Measurements from ENCODE around the gene SND1.

SND1 gene

DNA sequence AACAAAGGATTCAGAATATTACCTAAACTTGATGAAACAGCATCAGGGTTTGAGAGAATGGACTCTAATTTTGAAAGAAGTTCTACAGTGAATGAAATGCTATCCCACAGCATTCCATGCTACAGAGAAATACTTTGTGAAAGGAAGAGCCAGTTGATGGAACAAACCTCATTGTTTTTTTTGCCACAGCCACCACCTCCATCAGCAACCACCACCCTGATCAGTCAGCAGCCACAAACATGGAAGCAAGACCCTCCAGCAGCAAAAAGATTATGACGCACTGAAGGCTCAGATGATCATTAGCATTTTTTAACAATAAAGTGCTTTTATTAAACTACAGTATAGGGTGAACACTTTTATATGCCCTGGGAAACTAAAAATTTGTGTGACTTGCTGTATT is 280.5 kb downstream of the SND1 start:
- no peak for DNase-seq (ENCODE audit: low read depth, low spot score)

DNA sequence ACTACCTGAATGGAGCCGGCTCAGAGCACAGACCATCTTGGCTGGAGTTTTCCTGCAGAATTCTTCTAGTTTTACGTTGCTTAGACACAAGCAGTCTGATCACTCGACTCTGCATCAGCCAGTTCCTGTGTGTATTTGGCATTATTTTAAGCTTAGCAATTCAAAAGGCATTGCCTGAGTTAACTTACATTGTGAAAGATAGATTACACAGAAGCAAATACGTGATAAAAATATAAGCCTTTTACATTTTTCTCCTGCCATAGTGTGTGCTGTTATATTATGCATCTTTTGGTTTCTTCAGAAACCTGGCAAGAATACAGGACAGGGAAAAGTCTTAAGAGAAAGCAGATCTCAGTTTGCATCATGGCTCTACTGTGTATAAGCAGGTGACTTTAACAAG is 281.2 kb downstream of the SND1 start:
- DNase-seq (ENCODE audit: low read depth, low spot score) = no peak

DNA sequence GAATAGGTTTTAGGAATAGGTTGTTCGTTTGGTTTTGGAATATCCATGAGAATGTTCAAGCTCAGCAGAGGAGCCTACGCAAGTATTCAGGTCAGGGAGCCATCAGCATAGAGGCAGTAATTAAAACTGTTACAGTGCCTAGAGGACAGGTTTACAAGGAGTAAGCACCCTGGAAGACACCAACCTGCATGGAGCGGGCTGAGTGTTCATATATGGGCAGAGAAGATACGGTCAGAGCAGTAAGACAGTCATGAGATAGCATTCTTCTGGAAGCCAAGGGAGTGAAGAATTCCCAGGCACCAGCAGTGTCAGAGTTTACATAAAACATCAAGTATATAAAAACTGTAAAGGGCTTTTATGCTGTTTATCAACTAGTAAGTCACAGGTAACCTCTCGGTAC is 282.7 kb downstream of the SND1 start:
- DNase-seq (ENCODE audit: low read depth, low spot score) = no peak

DNA sequence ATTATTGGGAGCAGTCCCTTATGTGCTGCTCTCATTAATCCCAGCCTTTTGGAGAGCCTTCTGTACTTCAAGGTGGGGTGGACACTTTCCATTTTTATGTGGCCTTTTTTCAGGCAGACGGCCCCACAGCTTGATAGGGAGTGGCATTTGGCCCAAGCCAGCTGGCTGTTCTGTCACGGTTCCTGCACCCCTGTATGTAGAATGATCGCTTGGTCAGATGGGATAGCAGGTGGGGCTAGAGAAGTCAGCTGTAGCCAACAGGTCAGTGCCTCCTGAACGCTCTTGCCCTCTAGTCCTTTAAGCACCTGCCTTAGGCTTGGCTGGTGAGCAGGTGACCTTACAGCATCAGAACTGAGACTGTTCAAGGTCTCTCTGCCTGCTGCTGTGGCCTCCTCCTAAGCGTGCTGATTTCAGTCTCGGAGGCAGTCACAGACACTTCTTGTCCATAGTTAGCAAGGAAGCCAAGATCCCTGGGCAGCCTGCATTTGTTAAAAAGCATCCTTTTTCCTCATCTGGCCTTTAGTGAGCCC is 283.9 kb downstream of the SND1 start:
- no peak for DNase-seq (ENCODE audit: low read depth, low spot score)

DNA sequence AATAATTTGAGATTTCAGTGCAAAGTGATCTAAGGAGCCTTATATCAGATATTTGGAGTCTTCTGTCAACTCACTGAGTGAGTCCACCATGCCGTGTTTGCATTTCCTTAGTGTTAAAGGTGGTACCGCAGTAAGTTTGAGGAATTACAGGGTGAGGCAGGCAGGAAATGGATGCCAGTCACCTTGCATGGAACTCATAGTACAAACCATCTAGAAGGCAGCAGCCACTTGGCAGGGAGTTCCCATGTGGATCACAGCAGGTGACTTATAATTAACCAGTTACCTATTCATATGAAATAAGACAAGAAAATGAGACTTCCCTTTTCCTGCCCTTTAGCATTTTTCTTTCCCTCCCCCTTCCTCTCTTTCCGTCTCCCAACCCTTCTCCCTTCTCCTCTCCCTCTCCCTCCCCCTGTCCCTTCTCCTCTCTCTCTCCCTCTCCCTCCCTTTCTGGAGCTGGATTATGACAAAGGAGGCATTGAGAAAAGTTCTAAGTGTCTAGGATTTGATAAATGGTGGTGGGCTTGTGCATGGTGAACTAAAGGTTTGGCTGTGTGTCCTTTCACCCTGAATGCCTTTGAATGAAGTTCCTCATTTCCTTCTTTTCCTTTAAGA is 285.2 kb downstream of the SND1 start:
- DNase-seq (ENCODE audit: low read depth, low spot score) = no peak

DNA sequence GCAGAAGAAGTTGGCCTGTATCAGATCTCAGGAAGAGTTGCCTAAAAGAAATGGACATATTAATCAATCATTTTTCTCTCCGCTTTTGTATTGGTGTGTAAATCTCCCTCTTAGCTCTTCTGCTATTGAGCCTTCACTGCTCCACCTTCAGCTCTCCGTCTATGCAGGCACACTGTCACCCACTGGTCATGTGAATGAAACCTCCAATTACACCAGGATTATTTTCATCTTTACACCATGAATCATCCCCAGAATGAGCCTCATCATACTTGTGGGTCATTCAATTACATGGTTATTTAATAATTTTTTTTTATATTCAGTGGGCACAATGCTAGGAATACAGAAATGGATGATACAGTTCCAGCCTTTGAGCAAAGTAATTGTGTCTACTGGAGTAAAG is 286.6 kb downstream of the SND1 start:
- no peak for DNase-seq (ENCODE audit: low read depth, low spot score)

DNA sequence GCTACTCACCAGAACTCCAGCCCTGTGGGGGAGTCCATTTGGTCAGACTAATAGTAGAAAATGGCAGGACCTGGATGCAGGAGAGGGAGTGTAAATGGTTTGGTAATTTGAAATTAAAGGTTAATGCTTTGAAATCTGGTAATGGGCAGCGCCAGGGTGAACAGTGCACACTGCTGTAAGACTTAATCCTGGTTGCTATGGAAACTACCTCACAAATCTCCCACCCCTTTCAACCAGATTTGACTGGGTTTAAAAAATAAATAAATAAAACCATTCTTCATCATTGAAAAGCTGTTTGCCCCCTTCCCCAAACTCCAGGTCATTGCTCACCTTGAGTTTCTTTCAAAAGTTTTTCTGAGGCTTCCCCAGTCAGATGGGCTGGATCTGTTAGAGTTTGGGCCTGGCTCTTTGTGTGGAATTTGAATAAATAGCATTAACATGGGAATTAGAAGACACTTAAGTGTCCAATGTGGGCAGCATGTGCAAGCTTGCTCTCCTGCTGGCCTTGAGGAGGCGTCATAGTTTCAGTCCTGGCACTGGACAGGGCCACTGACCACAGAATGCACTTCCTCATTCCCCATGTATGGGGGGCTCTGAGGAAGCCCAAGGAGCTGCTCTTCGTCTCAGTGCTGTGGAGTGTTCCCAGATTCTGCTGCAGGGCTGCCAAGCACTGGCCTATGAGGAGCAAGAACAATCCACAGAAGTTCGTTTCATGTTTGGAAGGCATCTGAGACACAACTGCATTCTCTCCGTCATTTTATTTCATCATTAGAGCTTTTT is 288.6 kb downstream of the SND1 start:
- DNase-seq (ENCODE audit: low read depth, low spot score) = no peak

DNA sequence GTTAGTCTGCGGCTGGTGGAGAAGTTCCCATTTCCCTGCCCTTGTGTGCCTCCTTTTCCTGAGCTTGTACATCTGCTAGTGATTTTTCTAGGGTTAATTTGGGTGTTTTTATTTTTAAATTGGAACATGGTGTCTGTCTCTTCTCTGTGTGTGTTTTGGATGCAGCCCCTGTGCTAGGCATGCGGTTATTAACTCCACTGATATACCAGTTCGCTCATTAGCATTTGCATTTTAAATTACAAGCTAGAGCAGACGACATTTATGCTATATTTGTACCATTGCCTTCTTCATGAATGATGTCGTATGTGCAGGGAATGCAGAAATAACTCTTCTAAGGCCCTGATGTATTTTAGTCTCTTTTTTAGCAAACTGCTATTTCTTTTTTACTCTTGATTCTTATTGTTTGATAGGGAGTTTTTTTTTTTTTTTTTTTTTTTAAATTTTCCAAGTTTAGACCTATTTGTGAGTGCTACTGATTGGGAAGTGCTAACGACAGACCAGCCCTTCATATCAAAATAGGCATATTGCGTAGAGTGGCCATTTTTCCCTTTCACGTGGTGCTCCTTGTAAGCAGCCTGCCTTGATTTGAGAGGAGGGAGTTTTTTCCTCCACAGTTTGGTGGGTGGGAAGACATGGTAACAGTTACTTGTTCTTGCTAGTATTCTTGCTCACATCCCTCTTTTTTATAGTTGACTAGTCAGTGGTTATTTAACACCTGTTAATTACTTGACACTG is 289.6 kb downstream of the SND1 start:
- DNase-seq (ENCODE audit: low read depth, low spot score) = no peak

DNA sequence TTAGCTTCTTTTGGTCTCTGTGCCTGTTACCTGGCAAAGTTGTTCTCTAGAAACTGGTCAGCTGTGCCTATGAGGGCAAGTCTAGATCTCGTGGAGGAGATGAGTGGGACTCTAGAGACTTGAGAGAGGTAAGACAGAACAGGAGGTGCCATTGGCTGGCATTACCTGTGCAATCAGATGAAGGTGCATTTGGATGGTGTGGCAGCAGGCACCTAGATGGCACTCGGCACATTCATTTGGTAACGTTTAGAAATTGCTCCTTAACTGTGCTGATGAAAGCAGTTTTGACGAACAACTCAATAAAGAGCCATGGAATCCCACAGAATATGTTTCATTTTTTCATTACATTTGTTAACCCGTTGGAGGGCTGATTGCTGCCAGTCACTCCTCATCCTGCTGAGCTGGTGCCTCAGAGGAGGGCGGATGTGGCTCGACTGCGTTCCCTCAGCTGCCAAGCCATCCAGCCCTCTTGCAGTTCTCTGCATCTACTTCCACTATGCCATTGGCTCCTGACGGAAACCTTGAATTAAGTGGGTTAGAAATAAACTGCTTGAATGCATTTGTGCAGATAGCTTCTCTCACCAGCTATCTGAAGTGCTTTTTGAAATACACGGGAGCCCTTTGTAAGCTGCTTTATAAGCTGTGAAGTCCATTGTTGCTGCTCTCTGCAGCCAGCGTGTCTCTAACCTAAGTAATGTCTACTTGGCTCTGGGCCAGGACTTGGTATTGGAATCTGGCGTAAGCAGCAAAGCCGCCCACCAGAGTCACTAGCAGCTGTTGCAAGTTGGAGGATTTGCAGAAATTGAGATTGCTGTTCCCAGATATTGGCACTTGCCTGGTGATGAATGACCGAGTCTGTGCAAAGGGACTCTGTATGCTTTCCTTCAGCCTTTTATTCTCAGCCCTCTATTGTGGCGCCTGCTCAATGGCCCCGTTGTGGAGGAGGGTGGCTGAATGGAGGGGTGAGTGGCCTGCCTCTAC is 291.8 kb downstream of the SND1 start:
- DNase-seq (ENCODE audit: low read depth, low spot score) = no peak

DNA sequence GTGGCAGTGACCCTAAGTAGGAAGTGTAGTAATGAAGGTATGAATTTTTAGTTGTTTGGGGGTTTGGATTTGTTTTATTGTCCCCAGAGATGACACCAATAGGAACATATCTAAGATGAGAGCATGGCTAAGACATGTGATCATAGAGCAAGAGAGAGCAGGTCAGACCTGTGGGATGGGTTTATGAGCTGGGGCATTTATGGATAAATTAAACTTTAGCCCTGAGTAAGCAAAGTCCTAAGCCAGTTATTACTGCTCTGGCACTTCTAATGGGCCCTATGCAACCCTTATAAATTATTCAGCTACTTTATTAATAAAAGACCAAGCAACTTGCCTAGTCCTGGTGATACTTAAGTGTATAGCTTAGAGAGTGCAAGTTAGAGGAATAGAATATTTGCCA is 294.1 kb downstream of the SND1 start:
- no peak for DNase-seq (ENCODE audit: low read depth, low spot score)

DNA sequence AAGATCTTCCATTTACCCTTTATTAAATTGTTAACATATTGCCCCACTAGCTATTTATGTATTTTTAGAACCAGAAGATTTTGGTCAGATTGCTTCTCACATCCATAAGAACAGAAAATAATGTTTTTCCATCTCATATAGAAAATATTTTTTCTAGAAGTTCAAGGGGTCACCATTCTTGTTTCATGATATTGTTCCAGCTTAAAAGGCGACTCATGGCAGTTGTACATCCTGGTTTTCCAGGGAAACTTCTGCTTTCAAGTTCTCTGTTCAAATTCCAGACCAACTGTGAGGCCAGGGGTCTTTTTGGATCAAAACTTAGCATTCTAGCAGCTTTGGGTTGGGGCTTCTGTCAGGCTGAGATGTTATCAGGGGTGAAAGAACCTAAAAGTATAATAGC is 294.9 kb downstream of the SND1 start:
- no peak for DNase-seq (ENCODE audit: low read depth, low spot score)

DNA sequence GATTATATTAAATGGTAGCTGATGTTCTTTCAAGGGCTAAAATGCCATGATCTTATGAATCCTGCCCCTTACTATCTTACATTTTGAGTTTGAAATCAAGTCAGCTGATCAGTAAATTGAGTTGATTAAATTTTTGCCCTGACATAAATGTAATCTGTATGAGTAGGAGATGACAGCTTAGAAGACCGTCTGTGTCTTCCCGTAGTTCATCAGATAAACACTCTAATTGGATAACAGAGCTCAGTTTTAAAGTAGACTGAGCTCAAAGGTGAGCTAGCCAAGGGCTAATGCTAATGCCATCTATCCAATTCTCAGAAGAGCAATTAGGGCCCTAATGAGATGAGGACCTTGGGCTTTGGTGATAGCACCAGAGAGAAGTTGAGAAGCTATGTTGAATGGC is 296.3 kb downstream of the SND1 start:
- no peak for DNase-seq (ENCODE audit: low read depth, low spot score)

DNA sequence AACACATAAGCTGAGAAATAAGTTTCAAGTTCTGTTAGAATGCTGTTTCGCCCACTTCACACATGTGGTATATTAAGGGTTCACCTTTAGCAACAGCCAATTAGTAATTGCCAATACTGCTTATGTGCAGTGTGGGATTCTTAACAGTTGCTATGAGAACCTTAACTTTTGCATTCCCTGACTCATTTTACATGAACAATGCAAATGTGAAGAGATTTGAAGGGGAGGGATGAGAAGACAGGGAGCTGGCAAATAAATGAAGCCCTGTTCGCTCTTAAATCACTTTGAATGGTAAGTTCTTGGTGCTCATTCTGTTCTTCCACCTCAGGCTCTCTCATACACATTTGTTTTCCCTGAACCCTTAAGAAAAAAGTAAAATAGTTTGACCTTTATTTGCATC is 296.9 kb downstream of the SND1 start:
- no peak for DNase-seq (ENCODE audit: low read depth, low spot score)

DNA sequence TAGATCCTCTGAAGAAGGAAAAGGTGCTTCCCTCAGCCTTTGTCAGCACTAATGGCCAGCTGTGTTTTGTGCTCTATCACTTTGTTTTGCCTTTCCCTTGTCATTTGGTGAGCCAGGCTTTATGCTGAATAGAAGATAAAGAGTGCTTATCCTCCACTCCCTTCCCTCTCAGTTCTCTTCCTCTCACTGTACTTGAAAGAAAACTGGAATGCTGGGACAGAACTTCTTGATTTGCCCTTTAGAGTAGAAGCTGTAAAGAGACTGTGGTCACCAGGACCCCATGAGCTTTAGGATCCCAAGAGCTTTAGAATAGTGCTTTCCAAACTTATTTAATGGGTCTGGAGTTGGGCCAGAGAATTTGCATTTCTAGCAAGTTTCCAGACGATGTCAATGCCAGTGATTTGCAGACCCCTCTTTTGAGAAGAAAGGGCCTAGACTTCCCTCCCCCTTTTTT is 297.8 kb downstream of the SND1 start:
- no peak for DNase-seq (ENCODE audit: low read depth, low spot score)

DNA sequence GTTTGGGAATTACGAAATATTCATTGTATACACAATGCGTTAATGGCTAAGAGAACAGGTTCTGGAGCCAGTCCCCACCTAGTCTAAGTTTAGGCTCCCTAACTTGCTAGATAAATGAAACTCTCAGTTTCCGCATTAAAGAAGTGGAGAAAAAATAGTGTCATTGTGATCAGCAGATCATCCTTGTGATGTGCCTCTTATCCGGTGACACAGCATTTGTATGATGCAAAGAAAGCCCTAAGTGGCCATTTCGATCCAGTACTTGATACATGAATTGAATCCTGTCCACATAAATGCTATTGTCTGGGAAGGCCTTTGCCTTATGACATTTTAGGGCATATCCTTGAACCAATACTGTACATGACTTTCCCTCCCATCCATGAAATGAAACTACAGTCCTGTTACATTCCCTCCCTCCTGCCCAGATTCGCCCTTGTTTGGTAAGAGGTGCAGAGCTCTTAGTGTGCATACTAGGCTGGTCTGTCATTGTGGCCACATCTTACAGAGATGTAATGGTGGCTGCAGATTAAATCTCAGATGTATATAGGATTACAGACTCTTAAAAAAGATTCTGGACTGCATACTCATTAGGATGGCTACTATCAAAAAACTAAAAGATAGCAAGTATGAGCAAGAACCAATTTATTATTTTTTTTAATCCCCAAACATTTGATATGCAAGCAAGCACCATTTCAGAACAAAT is 298.4 kb downstream of the SND1 start:
- DNase-seq (ENCODE audit: low read depth, low spot score) = no peak

DNA sequence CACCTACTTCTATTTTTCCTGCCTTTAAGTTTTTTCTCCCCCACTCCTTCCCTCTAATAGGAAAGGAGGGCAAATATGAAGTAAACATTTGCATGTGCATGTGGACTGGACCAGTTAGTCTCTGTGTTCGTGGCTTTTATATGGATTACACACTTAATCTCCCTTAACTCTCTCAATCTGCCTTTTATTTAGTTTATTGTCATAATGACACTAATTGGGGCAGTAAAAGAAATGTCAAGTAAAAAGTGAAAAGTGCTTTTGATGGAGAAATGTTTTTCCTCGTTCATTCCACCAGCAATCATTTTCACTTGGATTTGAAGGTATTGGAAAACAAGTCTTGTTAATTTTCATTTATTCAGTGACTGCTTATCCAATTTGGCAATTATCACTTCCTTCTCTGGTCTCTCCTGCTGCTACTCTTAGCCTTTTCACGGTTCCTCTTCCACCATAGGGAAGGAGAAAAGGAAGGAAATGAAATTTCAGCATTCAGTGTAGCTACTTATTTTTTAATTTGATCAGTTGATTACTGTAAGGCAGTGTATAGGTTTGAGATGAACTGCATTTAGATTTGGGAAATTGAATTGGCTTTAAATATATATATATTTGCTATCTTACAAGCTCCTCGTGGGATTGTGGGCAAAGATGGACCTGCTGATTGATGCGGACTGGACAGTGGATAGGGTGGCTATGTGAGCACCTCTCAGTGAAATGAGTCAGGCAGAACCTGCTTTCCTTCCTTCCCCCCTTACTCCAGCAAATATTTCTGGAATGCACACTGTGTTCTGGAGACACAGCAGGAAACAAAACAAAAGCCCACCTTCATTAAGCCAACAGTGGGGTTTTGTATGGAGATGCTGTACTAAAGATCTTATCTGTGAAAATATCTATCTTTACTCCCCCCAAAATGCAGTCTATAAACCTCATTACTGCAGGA is 301.7 kb downstream of the SND1 start:
- DNase-seq (ENCODE audit: low read depth, low spot score) = no peak

DNA sequence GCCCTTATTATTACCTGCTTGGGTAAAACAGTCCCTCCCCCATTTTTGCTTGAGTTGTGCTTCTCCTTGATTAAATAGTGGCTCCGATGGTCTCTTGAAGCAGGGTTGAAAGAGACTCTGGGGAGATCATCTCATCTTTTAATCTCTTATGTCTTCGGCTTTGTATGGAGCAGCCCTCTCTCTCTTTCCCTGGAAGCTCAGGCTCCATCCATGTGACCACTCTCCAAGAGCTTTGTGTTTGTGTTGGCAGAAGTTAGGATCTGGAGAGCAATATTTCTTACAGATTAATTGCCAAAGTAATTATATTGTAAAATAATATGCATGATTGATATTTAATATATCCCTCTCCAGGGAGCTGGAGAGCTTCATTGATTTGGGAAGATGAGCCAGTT is 302.4 kb downstream of the SND1 start:
- no peak for DNase-seq (ENCODE audit: low read depth, low spot score)

DNA sequence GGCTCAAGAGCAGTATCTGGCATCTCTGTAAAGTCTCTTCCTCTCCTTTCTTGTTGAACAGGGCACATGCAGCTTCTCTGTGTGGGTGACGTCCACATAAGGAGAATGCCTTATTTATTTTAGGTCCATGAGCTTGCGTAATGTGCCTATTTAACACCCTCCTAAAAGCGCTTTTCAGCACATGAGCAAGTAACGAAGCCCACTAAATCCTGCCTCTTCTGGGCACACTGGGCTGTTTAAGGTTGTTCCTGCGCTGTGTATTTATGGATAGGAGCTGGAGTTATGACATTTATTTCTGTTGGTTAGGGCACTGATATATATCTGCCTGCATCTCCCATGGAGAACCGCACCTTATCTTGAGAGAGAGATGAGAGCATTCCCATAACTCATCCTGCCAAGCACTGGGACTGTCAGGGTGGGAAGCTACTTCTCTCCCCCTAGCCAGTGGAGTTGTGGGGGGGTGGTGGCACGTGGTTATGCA is 303.1 kb downstream of the SND1 start:
- no peak for DNase-seq (ENCODE audit: low read depth, low spot score)

DNA sequence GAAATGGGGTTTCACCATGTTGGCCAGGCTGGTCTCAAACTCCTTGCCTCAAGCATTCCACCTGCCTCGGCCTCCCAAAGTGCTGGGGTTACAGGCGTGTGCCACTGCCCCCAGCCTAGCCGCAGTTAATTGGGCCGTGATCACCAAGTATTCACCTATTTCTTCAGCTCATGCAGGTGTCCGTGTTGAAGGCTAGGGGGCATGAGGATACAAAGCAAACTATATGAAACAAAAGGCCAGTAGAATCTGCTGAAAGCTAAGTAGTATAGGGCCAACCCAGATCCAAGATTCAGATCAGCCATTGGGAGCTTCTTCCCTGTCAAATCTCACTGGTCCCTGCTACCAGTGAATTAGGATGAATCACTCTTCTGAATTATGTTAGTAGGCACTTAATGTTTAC is 305.9 kb downstream of the SND1 start:
- DNase-seq (ENCODE audit: low read depth, low spot score) = no peak

DNA sequence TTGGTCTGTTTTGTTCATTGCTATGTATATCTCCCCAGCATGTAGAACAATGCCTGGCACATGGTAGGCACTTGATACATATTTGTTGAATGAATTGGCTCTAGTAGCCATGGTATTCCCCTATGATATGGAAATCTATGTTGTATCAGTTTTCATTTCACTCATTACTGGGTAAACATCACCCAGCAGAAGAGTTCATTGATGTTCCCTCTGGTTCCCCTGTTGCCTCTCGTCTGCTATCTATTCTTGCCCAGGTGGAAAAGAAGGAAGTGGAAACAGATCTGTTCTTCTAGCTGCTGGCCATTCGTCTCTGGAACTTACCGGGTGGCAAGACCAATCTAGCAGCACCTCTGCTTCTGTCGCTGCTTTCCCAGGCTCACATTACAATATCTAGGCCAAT is 307.8 kb downstream of the SND1 start:
- DNase-seq (ENCODE audit: low read depth, low spot score) = no peak
